ENCODE data around the gene FBXL2.

Gene FBXL2

GRCh38 chr3:33237439-33237838 lies 39.8 kb upstream of the FBXL2 start:
- CTCF ChIA-PET: interaction anchor here (0.8 kb wide), 1 partner anchor 360 kb away, joined by 3 read pairs; no protein-coding TSS in a partner anchor

More at GRCh38 chr3:33237439-33237838, 39.8 kb upstream of the FBXL2 start:
- Histone ChIP-seq H3K36me3 (ENCODE audit: control insufficient read depth in 2 of 2, insufficient read depth in 1 of 2, low read length in 2 of 2) (no peaks in the 10 kb centered on the region), H3K4me1 (ENCODE audit: control insufficient read depth, insufficient read depth, low read length) (0 out of 2 replicates have a peak, but pooled peaks cover 5% of the 10 kb centered on the region), H3K9me3 (ENCODE audit: control insufficient read depth, insufficient read depth, low read depth, low read length) (no peaks in the 10 kb centered on the region), H3K27ac (ENCODE audit: extremely low read depth, low read depth, low read length) (no peak overlapping the region), H3K4me3 (ENCODE audit: low read depth, low read length) (no peak overlapping the region)
- TF ChIP-seq ZNF175 (tag by site-specific recombination; IDR thresholded peaks at IDR 0.05) (no peak), ZNF138 (tag by site-specific recombination; IDR thresholded peaks at IDR 0.05; ENCODE audit: borderline replicate concordance) (no peak), RBAK (tag by site-specific recombination; IDR thresholded peaks at IDR 0.05) (no peak), ZFP37 (tag by site-specific recombination; IDR thresholded peaks at IDR 0.05) (no peak), IKZF3 (tag by site-specific recombination; IDR thresholded peaks at IDR 0.05) (no peak), ZNF629 (tag by site-specific recombination; IDR thresholded peaks at IDR 0.05) (no peak), ZNF843 (tag by site-specific recombination; IDR thresholded peaks at IDR 0.05) (no peak), ZBTB48 (tag by site-specific recombination; IDR thresholded peaks at IDR 0.05) (no peak), HIC1 (tag by site-specific recombination; IDR thresholded peaks at IDR 0.05) (no peak), ZNF148 (tag by site-specific recombination; IDR thresholded peaks at IDR 0.05; ENCODE audit: borderline replicate concordance) (no peak), ZNF596 (tag by site-specific recombination; IDR thresholded peaks at IDR 0.05) (no peak), ZNF776 (tag by site-specific recombination; IDR thresholded peaks at IDR 0.05; ENCODE audit: borderline replicate concordance) (no peak), ZNF2 (tag by site-specific recombination; IDR thresholded peaks at IDR 0.05) (no peak), ZNF214 (tag by site-specific recombination; IDR thresholded peaks at IDR 0.05; ENCODE audit: borderline replicate concordance) (no peak), TSHZ1 (tag by site-specific recombination; IDR thresholded peaks at IDR 0.05; ENCODE audit: borderline replicate concordance) (no peak)
- TF ChIP-seq, protein P1, sequence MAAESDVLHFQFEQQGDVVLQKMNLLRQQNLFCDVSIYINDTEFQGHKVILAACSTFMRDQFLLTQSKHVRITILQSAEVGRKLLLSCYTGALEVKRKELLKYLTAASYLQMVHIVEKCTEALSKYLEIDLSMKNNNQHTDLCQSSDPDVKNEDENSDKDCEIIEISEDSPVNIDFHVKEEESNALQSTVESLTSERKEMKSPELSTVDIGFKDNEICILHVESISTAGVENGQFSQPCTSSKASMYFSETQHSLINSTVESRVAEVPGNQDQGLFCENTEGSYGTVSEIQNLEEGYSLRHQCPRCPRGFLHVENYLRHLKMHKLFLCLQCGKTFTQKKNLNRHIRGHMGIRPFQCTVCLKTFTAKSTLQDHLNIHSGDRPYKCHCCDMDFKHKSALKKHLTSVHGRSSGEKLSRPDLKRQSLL (tag by site-specific recombination; IDR thresholded peaks at IDR 0.05): no peak
- TF ChIP-seq, protein P2, sequence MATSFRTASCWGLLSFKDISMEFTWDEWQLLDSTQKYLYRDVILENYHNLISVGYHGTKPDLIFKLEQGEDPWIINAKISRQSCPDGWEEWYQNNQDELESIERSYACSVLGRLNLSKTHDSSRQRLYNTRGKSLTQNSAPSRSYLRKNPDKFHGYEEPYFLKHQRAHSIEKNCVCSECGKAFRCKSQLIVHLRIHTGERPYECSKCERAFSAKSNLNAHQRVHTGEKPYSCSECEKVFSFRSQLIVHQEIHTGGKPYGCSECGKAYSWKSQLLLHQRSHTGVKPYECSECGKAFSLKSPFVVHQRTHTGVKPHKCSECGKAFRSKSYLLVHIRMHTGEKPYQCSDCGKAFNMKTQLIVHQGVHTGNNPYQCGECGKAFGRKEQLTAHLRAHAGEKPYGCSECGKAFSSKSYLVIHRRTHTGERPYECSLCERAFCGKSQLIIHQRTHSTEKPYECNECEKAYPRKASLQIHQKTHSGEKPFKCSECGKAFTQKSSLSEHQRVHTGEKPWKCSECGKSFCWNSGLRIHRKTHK (tag by site-specific recombination; IDR thresholded peaks at IDR 0.05): no peak
- TF ChIP-seq, protein P3, sequence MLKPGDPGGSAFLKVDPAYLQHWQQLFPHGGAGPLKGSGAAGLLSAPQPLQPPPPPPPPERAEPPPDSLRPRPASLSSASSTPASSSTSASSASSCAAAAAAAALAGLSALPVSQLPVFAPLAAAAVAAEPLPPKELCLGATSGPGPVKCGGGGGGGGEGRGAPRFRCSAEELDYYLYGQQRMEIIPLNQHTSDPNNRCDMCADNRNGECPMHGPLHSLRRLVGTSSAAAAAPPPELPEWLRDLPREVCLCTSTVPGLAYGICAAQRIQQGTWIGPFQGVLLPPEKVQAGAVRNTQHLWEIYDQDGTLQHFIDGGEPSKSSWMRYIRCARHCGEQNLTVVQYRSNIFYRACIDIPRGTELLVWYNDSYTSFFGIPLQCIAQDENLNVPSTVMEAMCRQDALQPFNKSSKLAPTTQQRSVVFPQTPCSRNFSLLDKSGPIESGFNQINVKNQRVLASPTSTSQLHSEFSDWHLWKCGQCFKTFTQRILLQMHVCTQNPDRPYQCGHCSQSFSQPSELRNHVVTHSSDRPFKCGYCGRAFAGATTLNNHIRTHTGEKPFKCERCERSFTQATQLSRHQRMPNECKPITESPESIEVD (tag by site-specific recombination; IDR thresholded peaks at IDR 0.05): no peak
- POLR2A ChIA-PET: no interaction called here
